Peyer's patch (tissue), 4 donors: Measurements from ENCODE around the gene DGCR2. TPM values are rescaled to one million over a fixed set of nuclear protein-coding genes. Genes with fewer than 3 reads are reported as not detected.
A peak's percentile ranks its signal among the peaks of the same experiment; 100 is the strongest.

ENCODE experiments used
- DNase-seq, 3 donors: peaks; one replicate each; pipeline ENCODE4 v3.0.0-alpha.2; 2017 to 2019
- H3K27ac ChIP-seq, 4 donors: fragments of 200-600 bp; sonication (generic); one replicate each; pipeline ENCODE4 v1.5.1; 2016 to 2019
- H3K27me3 ChIP-seq, 2 donors: fragments of 200-600 bp; sonication (generic); one replicate each; pipeline ENCODE4 v1.5.1; 2019
- H3K36me3 ChIP-seq, 3 donors: fragments of 200-600 bp; sonication (generic); one replicate each; pipeline ENCODE4 v1.5.1; 2016 to 2019
- H3K4me1 ChIP-seq, 4 donors: fragments of 200-600 bp; sonication (generic); one replicate each; pipeline ENCODE4 v1.5.1; 2016 to 2019
- H3K4me3 ChIP-seq, 4 donors: fragments of 200-600 bp; sonication (generic); 1 replicate in 3 of 4; 2 replicates in 1 of 4; pipeline ENCODE4 v1.5.1; 2016 to 2019; ENCODE audit warnings: mild to moderate bottlenecking in 1 of 4
- H3K9me3 ChIP-seq, 4 donors: fragments of 200-600 bp; sonication (generic); one replicate each; pipeline ENCODE4 v1.5.1; 2016 to 2019; ENCODE audit warnings: mild to moderate bottlenecking in 1 of 4
- CTCF ChIP-seq, 6 experiments: fragments of 450-650 bp in 4 of 6; fragments of 200-600 bp in 2 of 6; sonication (generic) in 1 of 6; IDR thresholded peaks; one replicate each; pipeline ENCODE4 v1.5.1; 2017 to 2019; ENCODE audit warnings: antibody characterized with exemption in 6 of 6, mild to moderate bottlenecking in 3 of 6, moderate library complexity in 1 of 6
- POLR2A ChIP-seq, 2 donors: fragments of 450-650 bp; IDR thresholded peaks; one replicate each; pipeline ENCODE4 v1.5.1; 2017; ENCODE audit warnings: antibody characterized with exemption in 2 of 2, mild to moderate bottlenecking in 2 of 2, moderate library complexity in 2 of 2
- total RNA-seq, 4 donors: library from RNA; depleted of rRNA; stranded (reverse); fragments of >200 nt; gene quantifications; one replicate each; pipeline ENCODE4 v1.1.0, GENCODE V29; 2016

Gene DGCR2
- total RNA-seq, 4 donors from 2014 or later, result 49.5 to 101 (median 92.1) TPM

GRCh38 chr22:19065298-19065859, 56.8 kb downstream of the DGCR2 start:
- TF ChIP-seq CTCF (IDR thresholded peaks at IDR 0.05) (no peak), POLR2A (IDR thresholded peaks at IDR 0.05) (no peak)
- DNase-seq, result peak in 1 of 3 donors; percentile 11
- Histone ChIP-seq H3K27ac (no peak overlapping the region), H3K4me1 (no peaks in the 10 kb centered on the region), H3K27me3 (no peaks in the 10 kb centered on the region), H3K4me3 (no peak overlapping the region), H3K9me3 (no peaks in the 10 kb centered on the region), H3K36me3 (peaks cover 0 to 97% (median 0%) of the 10 kb centered on the region in 3 donors)

GRCh38 chr22:19064354-19065054, 57.7 kb downstream of the DGCR2 start:
- Histone ChIP-seq H3K27me3 (no peaks in the 10 kb centered on the region), H3K4me1 (no peaks in the 10 kb centered on the region), H3K36me3 (peaks cover 0 to 99% (median 0%) of the 10 kb centered on the region in 3 donors), H3K27ac (no peak overlapping the region), H3K9me3 (no peaks in the 10 kb centered on the region), H3K4me3 (no peak overlapping the region)
- DNase-seq, result peak in 1 of 3 donors; percentile 37
- TF ChIP-seq CTCF (IDR thresholded peaks at IDR 0.05), result no peak
- no peak for TF ChIP-seq POLR2A (IDR thresholded peaks at IDR 0.05)

- no peaks in the 10 kb centered on the region for H3K9me3 ChIP-seq
- H3K27me3 ChIP-seq, result no peaks in the 10 kb centered on the region
- peaks cover 0 to 99% (median 0%) of the 10 kb centered on the region in 3 donors for H3K36me3 ChIP-seq
- H3K4me1 ChIP-seq, result no peaks in the 10 kb centered on the region
- TF ChIP-seq POLR2A (IDR thresholded peaks at IDR 0.05) (no peak), CTCF (IDR thresholded peaks at IDR 0.05) (no peak)
- peak in 1 of 3 donors; percentile 44 for DNase-seq
- no peak overlapping the region for H3K27ac ChIP-seq
- H3K4me3 ChIP-seq, result no peak overlapping the region
Observed at GRCh38 chr22:19063581-19064353, 58.4 kb downstream of the DGCR2 start.

- Histone ChIP-seq H3K9me3 (no peaks in the 10 kb centered on the region), H3K4me1 (no peaks in the 10 kb centered on the region), H3K36me3 (peaks cover 0 to 99% (median 0%) of the 10 kb centered on the region in 3 donors), H3K27ac (no peak overlapping the region), H3K27me3 (no peaks in the 10 kb centered on the region), H3K4me3 (no peak overlapping the region)
- DNase-seq, result peak in 1 of 3 donors; percentile 29
- TF ChIP-seq CTCF (IDR thresholded peaks at IDR 0.05) (no peak), POLR2A (IDR thresholded peaks at IDR 0.05) (no peak)
Observed at GRCh38 chr22:19062943-19063308, 59.3 kb downstream of the DGCR2 start.

GRCh38 chr22:19062139-19062942, 59.9 kb downstream of the DGCR2 start:
- no peaks in the 10 kb centered on the region for H3K27me3 ChIP-seq
- no peaks in the 10 kb centered on the region for H3K4me1 ChIP-seq
- TF ChIP-seq POLR2A (IDR thresholded peaks at IDR 0.05) (no peak), CTCF (IDR thresholded peaks at IDR 0.05) (no peak)
- H3K36me3 ChIP-seq, result peaks cover 0 to 94% (median 0%) of the 10 kb centered on the region in 3 donors
- no peak overlapping the region for H3K27ac ChIP-seq
- H3K4me3 ChIP-seq, result no peak overlapping the region
- DNase-seq, result peak in 1 of 3 donors; percentile 28
- no peaks in the 10 kb centered on the region for H3K9me3 ChIP-seq
